CD4-positive, alpha-beta T cell treated with Interleukin-21 for 1 hour (primary cell): ENCODE measurements around the gene TNRC6B.
"Not testable (repeated sequence)": the region's sequence is repeated elsewhere in the genome, so short reads cannot be mapped to it uniquely, and the experiment has no call there.

Source experiments
- DNase-seq: peaks from one replicate; pipeline ENCODE4 v3.0.0-alpha.2; 2020

Gene TNRC6B

DNA sequence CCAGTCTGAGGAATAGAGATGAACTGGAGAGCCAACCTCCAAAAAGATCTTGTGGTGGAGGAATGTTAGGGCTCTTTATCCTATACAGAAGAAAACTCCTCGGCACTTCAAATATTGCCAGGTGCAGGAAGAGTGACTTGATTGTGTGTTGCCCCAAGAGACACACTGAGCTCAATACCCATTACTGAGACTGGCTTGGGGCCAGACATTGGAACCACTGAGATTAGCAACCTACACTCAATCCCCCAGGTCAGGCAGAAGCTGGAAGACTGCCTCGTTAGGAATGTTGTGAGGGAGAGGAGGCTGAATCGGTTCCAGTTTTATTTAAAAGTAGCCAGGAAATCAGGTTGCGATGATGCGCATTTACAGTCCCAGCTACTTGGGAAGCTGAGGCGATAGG, 190.3 kb downstream of the TNRC6B start:
- DNase-seq, result no peak

DNA sequence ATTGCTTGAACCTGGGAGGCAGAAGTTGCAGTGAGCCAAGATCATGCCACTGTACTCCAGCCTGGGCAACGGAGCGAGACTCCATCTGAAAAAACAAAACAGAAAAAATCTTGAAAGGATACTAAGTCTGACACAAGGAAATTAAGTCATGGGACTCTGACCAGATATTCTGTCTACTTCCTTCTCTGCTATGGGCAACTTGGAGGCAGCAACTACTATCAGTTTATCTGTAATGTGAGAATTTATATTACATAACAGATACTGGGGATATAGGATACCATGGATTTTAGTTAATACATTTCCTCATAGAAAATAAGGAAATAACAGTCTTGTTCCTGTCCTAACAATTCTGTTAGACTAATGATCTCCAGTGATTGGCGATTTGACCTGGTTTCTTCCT, 191.1 kb downstream of the TNRC6B start:
- no peak for DNase-seq

DNA sequence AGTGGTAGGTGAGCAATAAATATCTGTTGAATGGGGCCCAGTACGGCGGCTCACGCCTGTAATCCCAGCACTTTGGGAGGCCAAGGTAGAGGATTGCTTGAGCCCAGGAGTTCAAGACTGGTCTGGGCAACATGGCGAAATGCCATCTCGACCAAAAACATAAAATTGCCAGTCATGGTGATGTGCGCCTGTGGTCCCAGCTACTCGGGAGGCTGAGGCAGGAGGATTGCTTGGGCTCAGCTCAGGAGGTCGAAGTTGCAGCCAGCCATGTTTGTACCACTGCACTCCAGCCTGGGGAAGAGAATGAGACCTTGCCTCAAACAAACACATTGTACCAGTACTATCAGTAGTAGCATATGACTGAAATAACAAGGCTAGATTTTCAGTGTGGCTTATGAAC, 196.8 kb downstream of the TNRC6B start:
- no peak for DNase-seq

DNA sequence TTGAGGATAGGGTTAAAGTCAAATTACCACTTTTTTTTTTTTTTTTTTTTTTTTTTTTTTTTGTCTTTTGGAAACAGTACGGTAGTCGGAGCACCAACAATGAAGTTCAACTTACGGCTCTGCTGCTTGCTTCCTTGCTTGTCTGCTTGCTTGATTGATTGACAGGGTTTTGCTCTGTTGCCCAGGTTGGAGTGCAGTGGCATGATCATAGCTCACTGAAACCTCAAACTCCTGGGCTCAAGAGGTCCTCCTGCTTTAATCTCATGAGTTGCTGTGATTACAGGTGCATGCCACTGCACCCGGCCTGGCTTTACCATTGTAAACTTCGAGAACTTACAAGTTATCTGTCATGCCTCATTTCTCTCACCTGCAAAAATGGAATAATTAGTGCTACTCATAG, 198.4 kb downstream of the TNRC6B start:
- no peak for DNase-seq

DNA sequence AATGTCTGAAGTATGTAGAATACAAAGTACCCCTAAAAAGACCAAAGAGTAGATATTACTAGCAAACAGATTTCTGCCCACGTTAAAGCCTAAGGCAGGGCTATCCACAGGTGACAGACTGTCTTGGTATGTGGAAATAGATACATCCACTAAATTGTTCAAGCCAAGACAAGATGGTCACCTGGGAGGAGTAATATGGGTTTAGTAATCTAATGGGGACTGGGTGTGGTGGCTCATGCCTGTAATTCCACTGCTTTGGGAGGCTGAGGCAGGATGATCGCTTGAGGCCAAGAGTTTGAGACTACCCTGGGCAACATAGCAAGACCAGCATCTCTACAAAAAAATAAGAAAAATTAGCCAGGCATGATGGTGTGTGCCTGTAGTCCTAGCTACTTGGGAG, 200.2 kb downstream of the TNRC6B start:
- DNase-seq, result no peak

DNA sequence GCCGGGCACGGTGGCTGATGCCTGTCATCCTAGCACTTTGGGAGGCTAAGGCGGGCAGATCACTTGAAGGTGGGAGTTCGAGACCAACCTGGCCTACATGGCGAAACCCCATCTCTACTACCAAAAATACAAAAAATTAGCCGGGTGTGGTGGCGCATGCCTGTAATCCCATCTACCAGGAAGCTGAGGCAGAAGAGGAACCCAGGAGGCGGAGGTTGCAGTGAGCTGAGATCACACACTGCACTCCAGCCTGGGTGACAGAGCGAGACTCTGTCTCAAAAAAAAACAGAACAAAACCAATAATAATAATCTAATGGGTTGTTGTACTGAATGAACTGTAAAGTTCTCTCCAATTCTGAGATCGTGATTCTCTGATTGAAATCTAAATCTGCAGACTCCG, 200.7 kb downstream of the TNRC6B start:
- DNase-seq, result not testable (repeated sequence)

DNA sequence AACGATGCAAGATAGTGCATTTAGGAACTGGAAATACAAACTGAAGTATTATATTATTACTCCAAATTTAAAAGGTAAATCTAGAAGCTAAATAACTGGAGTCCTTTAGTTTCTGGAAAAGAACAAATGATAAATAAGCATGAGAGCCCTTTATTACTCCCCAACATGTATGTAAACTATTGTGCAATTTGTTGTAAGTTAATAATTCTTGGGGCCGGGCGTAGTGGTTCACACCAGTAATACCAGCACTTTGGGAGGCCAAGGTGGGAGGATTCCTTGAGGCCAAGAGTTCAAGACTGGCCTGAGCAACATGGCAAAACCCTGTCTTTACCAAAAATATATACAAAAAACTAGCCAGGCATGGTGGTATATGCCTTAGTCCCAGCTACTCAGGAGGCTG, 203.7 kb downstream of the TNRC6B start:
- no peak for DNase-seq

DNA sequence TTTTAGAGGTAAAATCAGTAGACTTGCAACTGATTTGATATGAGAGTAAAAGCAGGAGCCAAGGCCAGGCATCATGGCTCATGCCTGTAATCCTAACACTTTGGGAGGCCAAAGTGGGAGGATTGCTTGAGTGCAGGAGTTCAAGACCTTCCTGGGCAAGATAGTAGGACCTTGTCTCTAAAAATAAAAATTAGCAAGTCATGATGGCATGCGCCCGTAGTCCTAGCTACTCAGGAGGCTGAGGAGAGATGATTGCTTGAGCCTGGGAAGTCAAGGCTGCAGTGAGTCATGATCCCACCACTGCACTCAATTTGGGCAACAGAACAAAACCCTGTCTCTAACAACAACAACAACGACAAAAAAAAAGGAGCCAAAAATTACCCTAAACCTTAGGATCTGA, 206.2 kb downstream of the TNRC6B start:
- DNase-seq, result no peak

DNA sequence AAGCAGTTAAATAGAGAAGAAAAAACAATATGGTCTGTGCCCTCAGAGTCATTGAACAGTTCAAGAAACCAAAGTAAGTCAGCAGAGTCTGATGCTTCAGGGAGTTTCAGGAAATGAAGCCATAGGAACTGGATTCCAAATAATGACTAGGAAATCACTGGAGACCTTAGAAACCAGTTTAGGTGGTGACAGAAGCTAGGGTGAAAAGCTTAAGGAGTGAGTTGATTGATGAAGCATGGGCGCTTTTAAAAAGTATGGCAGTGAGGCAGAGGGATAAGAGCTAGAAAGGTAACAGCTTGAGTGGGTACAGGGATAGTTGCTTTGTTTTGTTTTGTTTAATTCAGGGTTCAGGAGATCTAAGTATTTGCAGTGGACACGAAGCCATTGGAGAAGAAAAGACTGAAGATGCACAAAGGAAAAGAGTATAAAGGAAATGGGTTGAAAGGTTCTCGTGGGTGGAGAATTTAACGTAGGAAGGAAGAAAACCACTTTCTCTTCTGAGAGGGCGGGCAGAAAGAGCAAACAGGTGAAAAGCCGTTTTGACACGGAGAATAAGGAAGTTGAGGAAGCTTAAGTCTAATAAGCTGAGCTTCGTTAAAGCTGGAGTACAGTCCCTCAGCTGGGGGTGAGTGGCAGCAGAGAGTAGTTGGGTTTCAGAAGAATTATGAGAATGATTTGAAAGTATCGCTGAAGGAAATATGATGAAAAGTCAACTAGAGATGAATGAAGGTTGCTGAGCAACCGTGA, 207.5 kb downstream of the TNRC6B start:
- DNase-seq, result peak; percentile 55
